ENCODE measurements around the gene ANO6. TPM values are rescaled to one million over a fixed set of nuclear protein-coding genes. Genes with fewer than 3 reads are reported as not detected.

ANO6 gene
- total RNA-seq, 4 donors from 2014 or later: 31.8 to 43.5 (median 34.1) TPM

GRCh38 chr12:45281994-45282393, 66.1 kb downstream of the ANO6 start:
- no peak for TF ChIP-seq POLR2AphosphoS5 (IDR thresholded peaks at IDR 0.05)
- TF ChIP-seq EP300 (IDR thresholded peaks at IDR 0.05): no peak
- TF ChIP-seq, protein P1, sequence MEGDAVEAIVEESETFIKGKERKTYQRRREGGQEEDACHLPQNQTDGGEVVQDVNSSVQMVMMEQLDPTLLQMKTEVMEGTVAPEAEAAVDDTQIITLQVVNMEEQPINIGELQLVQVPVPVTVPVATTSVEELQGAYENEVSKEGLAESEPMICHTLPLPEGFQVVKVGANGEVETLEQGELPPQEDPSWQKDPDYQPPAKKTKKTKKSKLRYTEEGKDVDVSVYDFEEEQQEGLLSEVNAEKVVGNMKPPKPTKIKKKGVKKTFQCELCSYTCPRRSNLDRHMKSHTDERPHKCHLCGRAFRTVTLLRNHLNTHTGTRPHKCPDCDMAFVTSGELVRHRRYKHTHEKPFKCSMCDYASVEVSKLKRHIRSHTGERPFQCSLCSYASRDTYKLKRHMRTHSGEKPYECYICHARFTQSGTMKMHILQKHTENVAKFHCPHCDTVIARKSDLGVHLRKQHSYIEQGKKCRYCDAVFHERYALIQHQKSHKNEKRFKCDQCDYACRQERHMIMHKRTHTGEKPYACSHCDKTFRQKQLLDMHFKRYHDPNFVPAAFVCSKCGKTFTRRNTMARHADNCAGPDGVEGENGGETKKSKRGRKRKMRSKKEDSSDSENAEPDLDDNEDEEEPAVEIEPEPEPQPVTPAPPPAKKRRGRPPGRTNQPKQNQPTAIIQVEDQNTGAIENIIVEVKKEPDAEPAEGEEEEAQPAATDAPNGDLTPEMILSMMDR (IDR thresholded peaks at IDR 0.05): no peak
- no peak for TF ChIP-seq POLR2A (IDR thresholded peaks at IDR 0.05)
- no peaks in the 10 kb centered on the region for H3K9me3 ChIP-seq
- no peaks in the 10 kb centered on the region for H3K36me3 ChIP-seq
- no peak for DNase-seq (ENCODE audit: low spot score in 2 of 2)
- H3K4me3 ChIP-seq: no peak overlapping the region
- 100% methylated on average over 1 of the region's 1 CpG for WGBS
- no peak overlapping the region for H3K27ac ChIP-seq
- H3K27me3 ChIP-seq: no peaks in the 10 kb centered on the region
- peaks cover 7% of the 10 kb centered on the region for H3K4me1 ChIP-seq

DNA sequence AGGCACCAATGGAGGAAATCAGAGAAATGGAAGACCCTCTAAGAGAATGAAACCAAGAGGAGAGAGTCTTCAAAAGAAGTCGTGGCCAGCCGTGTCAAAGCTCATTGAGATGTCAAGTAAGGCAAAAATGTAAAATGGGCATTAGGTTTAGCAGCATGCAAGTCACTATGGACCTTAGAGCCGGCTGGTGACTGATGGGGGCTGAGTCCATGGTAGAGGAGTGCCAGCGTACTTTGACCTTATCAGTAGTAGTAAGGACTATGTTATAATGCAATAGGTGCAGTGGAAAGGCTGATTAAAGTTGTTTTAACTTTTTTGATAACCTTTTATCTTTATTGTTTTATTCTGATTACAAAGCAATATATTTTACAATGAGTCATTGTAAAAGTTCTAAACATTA, 66.5 kb downstream of the ANO6 start:
- Histone ChIP-seq H3K4me1 (peaks cover 7% of the 10 kb centered on the region), H3K27me3 (no peaks in the 10 kb centered on the region), H3K27ac (no peak overlapping the region), H3K4me3 (no peak overlapping the region), H3K9me3 (no peaks in the 10 kb centered on the region), H3K36me3 (no peaks in the 10 kb centered on the region)
- no peak for TF ChIP-seq POLR2AphosphoS5 (IDR thresholded peaks at IDR 0.05)
- TF ChIP-seq, protein P1 (IDR thresholded peaks at IDR 0.05): no peak
- no peak for TF ChIP-seq POLR2A (IDR thresholded peaks at IDR 0.05)
- TF ChIP-seq EP300 (IDR thresholded peaks at IDR 0.05): no peak
- no peak for DNase-seq (ENCODE audit: low spot score in 2 of 2)
- 96% methylated on average over 4 of the region's 4 CpGs for WGBS

- H3K27ac ChIP-seq: no peak overlapping the region
- TF ChIP-seq, protein P1 (IDR thresholded peaks at IDR 0.05): no peak
- TF ChIP-seq POLR2A (IDR thresholded peaks at IDR 0.05) (no peak), EP300 (IDR thresholded peaks at IDR 0.05) (no peak), POLR2AphosphoS5 (IDR thresholded peaks at IDR 0.05) (no peak)
Observed at GRCh38 chr12:45284096-45284901, 68.4 kb downstream of the ANO6 start.

DNA sequence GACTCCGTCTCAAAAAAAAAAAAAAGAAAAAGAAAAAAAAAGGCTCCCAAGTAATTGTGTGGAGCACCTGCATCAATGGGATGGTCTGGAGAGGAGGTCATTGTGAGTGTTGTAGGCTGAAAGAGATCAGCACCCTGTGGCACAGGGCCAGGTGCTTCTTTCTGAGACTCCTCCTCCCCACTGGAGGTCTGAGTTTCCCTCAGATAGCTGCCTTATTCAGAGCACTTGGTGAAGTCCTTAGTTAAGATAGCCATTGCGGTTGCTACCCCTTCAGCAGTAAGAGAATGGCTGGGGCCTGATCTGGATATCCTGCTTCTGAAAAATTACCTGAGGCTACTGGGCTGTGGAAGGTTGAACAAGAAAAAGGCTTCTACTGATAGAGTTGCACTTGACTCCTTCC, 69.8 kb downstream of the ANO6 start:
- Histone ChIP-seq H3K4me1 (peaks cover 7% of the 10 kb centered on the region), H3K27me3 (no peaks in the 10 kb centered on the region), H3K9me3 (no peaks in the 10 kb centered on the region), H3K36me3 (no peaks in the 10 kb centered on the region), H3K27ac (no peak overlapping the region), H3K4me3 (no peak overlapping the region)
- 92% methylated on average over 2 of the region's 2 CpGs for WGBS
- DNase-seq (ENCODE audit: low spot score in 2 of 2): no peak
- TF ChIP-seq, protein P1 (IDR thresholded peaks at IDR 0.05): no peak
- TF ChIP-seq EP300 (IDR thresholded peaks at IDR 0.05): no peak
- TF ChIP-seq POLR2AphosphoS5 (IDR thresholded peaks at IDR 0.05): no peak
- TF ChIP-seq POLR2A (IDR thresholded peaks at IDR 0.05): no peak

More at GRCh38 chr12:45284096-45284901, 68.4 kb downstream of the ANO6 start:
- Histone ChIP-seq H3K27me3 (no peaks in the 10 kb centered on the region), H3K36me3 (no peaks in the 10 kb centered on the region), H3K4me3 (no peak overlapping the region), H3K9me3 (no peaks in the 10 kb centered on the region), H3K4me1 (peaks cover 7% of the 10 kb centered on the region)
- WGBS: 75% methylated on average over 8 of the region's 8 CpGs
- no peak for DNase-seq (ENCODE audit: low spot score in 2 of 2)

GRCh38 chr12:45286621-45287020, 70.7 kb downstream of the ANO6 start:
- no peaks in the 10 kb centered on the region for H3K27me3 ChIP-seq
- peaks cover 7% of the 10 kb centered on the region for H3K4me1 ChIP-seq
- WGBS: 92% methylated on average over 2 of the region's 2 CpGs

More at GRCh38 chr12:45286621-45287020, 70.7 kb downstream of the ANO6 start:
- no peak for DNase-seq (ENCODE audit: low spot score in 2 of 2)
- Histone ChIP-seq H3K4me3 (no peak overlapping the region), H3K36me3 (no peaks in the 10 kb centered on the region), H3K27ac (no peak overlapping the region), H3K9me3 (no peaks in the 10 kb centered on the region)
- TF ChIP-seq POLR2AphosphoS5 (IDR thresholded peaks at IDR 0.05) (no peak), EP300 (IDR thresholded peaks at IDR 0.05) (no peak), POLR2A (IDR thresholded peaks at IDR 0.05) (no peak)
- TF ChIP-seq, protein P1 (IDR thresholded peaks at IDR 0.05): no peak
